Naive thymus-derived CD4-positive, alpha-beta T cell (primary cell): ENCODE data around the gene TSHZ2. TPM values are rescaled to one million over a fixed set of nuclear protein-coding genes. Genes with fewer than 3 reads are reported as not detected.
A peak's percentile ranks its signal among the peaks of the same experiment; 100 is the strongest.

Experiments used
- ATAC-seq: fragments of 150-1000 bp; cut with Tn5 transposase; 2 replicates; pipeline ENCODE4 v1.10.0; 2021; ENCODE audit warnings: mild to moderate bottlenecking, moderate library complexity
- CTCF ChIA-PET: fragments of 350-600 bp; sonication (Branson Sonifier 250); formaldehyde crosslinking; loops from one replicate; lab custom pipeline; 2021; ENCODE audit warnings: antibody characterized with exemption; lab: Charles Lee
- POLR2A ChIA-PET: fragments of 350-600 bp; sonication (Branson Sonifier 250); formaldehyde crosslinking; loops from one replicate; lab custom pipeline; 2021; ENCODE audit warnings: antibody characterized with exemption, inconsistent platforms; lab: Charles Lee
- DNase-seq, 9 donors: peaks; one replicate each; pipeline versions ENCODE4 v3.0.0 to v3.0.0-alpha.2; 2020 to 2022; ENCODE audit warnings: mixed read lengths in 1 of 9
- H3K27ac ChIP-seq: one replicate; pipeline ENCODE4 v1.7.0; 2013; ENCODE audit warnings: mild to moderate bottlenecking, low read depth, low read length, moderate library complexity
- H3K27me3 ChIP-seq, 2 donors: one replicate each; pipeline ENCODE4 v1.7.0; 2013; ENCODE audit warnings: low read length in 2 of 2, mild to moderate bottlenecking in 2 of 2, moderate library complexity in 2 of 2; ENCODE audit not compliant: control insufficient read depth in 2 of 2, insufficient read depth in 2 of 2
- H3K36me3 ChIP-seq, 3 experiments: 1 replicate in 2 of 3; 2 replicates in 1 of 3; pipeline ENCODE4 v1.7.0; 2013; ENCODE audit warnings: low read length in 3 of 3, mild to moderate bottlenecking in 3 of 3, moderate library complexity in 1 of 3; ENCODE audit not compliant: insufficient read depth in 3 of 3, control insufficient read depth in 2 of 3
- H3K4me1 ChIP-seq, 2 donors: one replicate each; pipeline ENCODE4 v1.7.0; 2013; ENCODE audit warnings: low read length in 2 of 2, mild to moderate bottlenecking in 2 of 2, moderate library complexity in 1 of 2; ENCODE audit not compliant: control insufficient read depth in 2 of 2, insufficient read depth in 2 of 2
- H3K4me3 ChIP-seq: 2 replicates; pipeline ENCODE4 v1.7.0; 2013; ENCODE audit warnings: mild to moderate bottlenecking, low read length
- H3K9me3 ChIP-seq, 3 experiments: 1 replicate in 2 of 3; 2 replicates in 1 of 3; pipeline ENCODE4 v1.7.0; 2013; ENCODE audit warnings: low read length in 3 of 3; ENCODE audit not compliant: control insufficient read depth in 2 of 3
- H3K27ac Mint-ChIP-seq, 9 donors: one replicate each; pipeline ENCODE4 v1.8.0; 2020 to 2022; ENCODE audit warnings: mixed read lengths in 9 of 9, mild to moderate bottlenecking in 8 of 9, moderate library complexity in 5 of 9, inconsistent platforms in 2 of 9
- H3K27me3 Mint-ChIP-seq, 5 donors: one replicate each; pipeline ENCODE4 v1.8.0; 2021 to 2022; ENCODE audit warnings: mixed read lengths in 5 of 5, mild to moderate bottlenecking in 1 of 5
- H3K36me3 Mint-ChIP-seq, 5 donors: one replicate each; pipeline ENCODE4 v1.8.0; 2020 to 2022; ENCODE audit warnings: mixed read lengths in 5 of 5, mild to moderate bottlenecking in 3 of 5, inconsistent platforms in 1 of 5
- H3K4me1 Mint-ChIP-seq, 7 donors: one replicate each; pipeline ENCODE4 v1.8.0; 2020 to 2022; ENCODE audit warnings: mixed read lengths in 7 of 7, mild to moderate bottlenecking in 3 of 7, inconsistent platforms in 1 of 7
- H3K4me3 Mint-ChIP-seq, 10 donors: one replicate each; pipeline ENCODE4 v1.8.0; 2020 to 2022; ENCODE audit warnings: mild to moderate bottlenecking in 10 of 10, mixed read lengths in 10 of 10, moderate library complexity in 6 of 10, inconsistent platforms in 2 of 10
- H3K9me3 Mint-ChIP-seq, 11 donors: one replicate each; pipeline ENCODE4 v1.8.0; 2020 to 2022; ENCODE audit warnings: mixed read lengths in 11 of 11, mild to moderate bottlenecking in 4 of 11, inconsistent platforms in 1 of 11, moderate library complexity in 1 of 11
- intact Hi-C, 2 donors: fragments of 100-400 bp; cut with micrococcal nuclease; formaldehyde crosslinking; loops; one replicate each; pipeline ENCODE4 v1.15.1; 2023
- polyA plus RNA-seq, 2 donors: library from polyadenylated mRNA; unstranded; fragments of 300-500 nt; fragmentation: Illumina TruSeq; gene quantifications; one replicate each; pipeline ENCODE4 v1.2.3, GENCODE V29; 2021
- total RNA-seq, 6 experiments: library from RNA in 5 of 6; stranded (reverse) in 5 of 6; gene quantifications; 1 replicate in 5 of 6; 2 replicates in 1 of 6; pipeline ENCODE4 v1.2.3 and lab custom pipeline; 2021 to 2026

The TSHZ2 gene
- total and polyA plus RNA-seq, 7 experiments from 2014 or later, result 6.0 to 84.5 (median 42.5) TPM

- DNase-seq (no peak), ATAC-seq (no peak)
- H3K9me3 ChIP-seq, result no peaks in the 10 kb centered on the region
- H3K27me3 Mint-ChIP-seq, result no peaks in the 10 kb centered on the region
- H3K4me3 ChIP-seq, result no peak overlapping the region
- CTCF ChIA-PET, result no interaction called here
- no peak overlapping the region for H3K27ac ChIP-seq
- intact Hi-C loops, result loop anchor here in 1 of 2 donors (5.0 kb wide), 2 partner anchors 35 to 40 kb away; no protein-coding TSS in a partner anchor
- H3K4me1 ChIP-seq, result peaks cover 0 to 12% of the 10 kb centered on the region in 2 donors
- POLR2A ChIA-PET, result interaction anchor here (1.0 to 1.2 kb wide), 2 partner anchors 16 to 63 kb away, joined by 3 read pairs; no protein-coding TSS in a partner anchor
- H3K4me3 Mint-ChIP-seq, result no peak overlapping the region
- no peak overlapping the region for H3K27ac Mint-ChIP-seq
- no peaks in the 10 kb centered on the region for H3K27me3 ChIP-seq
- H3K36me3 Mint-ChIP-seq, result peaks cover 4 to 17% (median 10%) of the 10 kb centered on the region in 5 donors
- H3K36me3 ChIP-seq, result no peaks in the 10 kb centered on the region
- no peaks in the 10 kb centered on the region for H3K9me3 Mint-ChIP-seq
- H3K4me1 Mint-ChIP-seq, result peaks cover 20 to 57% (median 35%) of the 10 kb centered on the region in 7 donors
Observed at GRCh38 chr20:53037621-53038020, 65.5 kb downstream of the TSHZ2 start.

- no peak for ATAC-seq
- Mint-ChIP-seq H3K27ac (peak overlapping the region in 2 of 9 donors; percentile 7 to 69), H3K36me3 (peaks cover 4 to 15% (median 10%) of the 10 kb centered on the region in 5 donors), H3K4me1 (peaks cover 20 to 60% (median 35%) of the 10 kb centered on the region in 7 donors), H3K27me3 (no peaks in the 10 kb centered on the region), H3K9me3 (no peaks in the 10 kb centered on the region), H3K4me3 (no peak overlapping the region)
- H3K36me3 ChIP-seq, result no peaks in the 10 kb centered on the region
- no peak overlapping the region for H3K4me3 ChIP-seq
- no peak for DNase-seq
- intact Hi-C loops, result loop anchor here in 1 of 2 donors (5.0 kb wide), 2 partner anchors 36 to 39 kb away; no protein-coding TSS in a partner anchor
- H3K9me3 ChIP-seq, result no peaks in the 10 kb centered on the region
- H3K4me1 ChIP-seq, result peaks cover 0 to 12% of the 10 kb centered on the region in 2 donors
- ChIA-PET CTCF (interaction anchor here (0.6 kb wide), 1 partner anchor 86 kb away, joined by 3 read pairs; no protein-coding TSS in a partner anchor), POLR2A (interaction anchor here (1.0 to 1.2 kb wide), 2 partner anchors 17 to 64 kb away, joined by 3 read pairs; no protein-coding TSS in a partner anchor)
- no peaks in the 10 kb centered on the region for H3K27me3 ChIP-seq
- H3K27ac ChIP-seq, result no peak overlapping the region
Observed at GRCh38 chr20:53038299-53038698, 66.1 kb downstream of the TSHZ2 start.

GRCh38 chr20:53040693-53041589 is 68.8 kb downstream of the TSHZ2 start:
- intact Hi-C loops, result no loop called here
- H3K4me1 Mint-ChIP-seq, result peaks cover 5 to 47% (median 19%) of the 10 kb centered on the region in 7 donors
- Histone ChIP-seq H3K4me1 (no peaks in the 10 kb centered on the region), H3K9me3 (no peaks in the 10 kb centered on the region), H3K4me3 (no peak overlapping the region), H3K27ac (no peak overlapping the region), H3K36me3 (no peaks in the 10 kb centered on the region), H3K27me3 (no peaks in the 10 kb centered on the region)
- no peaks in the 10 kb centered on the region for H3K27me3 Mint-ChIP-seq
- DNase-seq (no peak), ATAC-seq (no peak)
- ChIA-PET CTCF (interaction anchor here (0.5 kb wide), 1 partner anchor 541 kb away, joined by 3 read pairs; no protein-coding TSS in a partner anchor), POLR2A (interaction anchor here (0.5 kb wide), 1 partner anchor 126 kb away, joined by 3 read pairs; no protein-coding TSS in a partner anchor)
- H3K9me3 Mint-ChIP-seq, result peaks cover 0 to 1% (median 0%) of the 10 kb centered on the region in 11 donors
- H3K4me3 Mint-ChIP-seq, result no peak overlapping the region
- H3K36me3 Mint-ChIP-seq, result peaks cover 4 to 23% (median 14%) of the 10 kb centered on the region in 5 donors
- peak overlapping the region in 1 of 9 donors; percentile 70 for H3K27ac Mint-ChIP-seq

- ChIA-PET CTCF (interaction anchor here (0.6 kb wide), 1 partner anchor 167 kb away, joined by 3 read pairs; no protein-coding TSS in a partner anchor), POLR2A (no interaction called here)
- Histone ChIP-seq H3K36me3 (no peaks in the 10 kb centered on the region), H3K4me3 (no peak overlapping the region), H3K27me3 (no peaks in the 10 kb centered on the region), H3K9me3 (no peaks in the 10 kb centered on the region), H3K27ac (no peak overlapping the region), H3K4me1 (no peaks in the 10 kb centered on the region)
- DNase-seq (no peak), ATAC-seq (no peak)
- Mint-ChIP-seq H3K27ac (no peak overlapping the region), H3K4me1 (peaks cover 5 to 50% (median 19%) of the 10 kb centered on the region in 7 donors), H3K27me3 (no peaks in the 10 kb centered on the region), H3K4me3 (no peak overlapping the region), H3K9me3 (peaks cover 0 to 10% (median 0%) of the 10 kb centered on the region in 11 donors), H3K36me3 (peaks cover 8 to 28% (median 23%) of the 10 kb centered on the region in 5 donors)
- intact Hi-C loops, result no loop called here
Observed at GRCh38 chr20:53042521-53042920, 70.4 kb downstream of the TSHZ2 start.

- Histone ChIP-seq H3K36me3 (no peaks in the 10 kb centered on the region), H3K4me3 (no peak overlapping the region), H3K27me3 (no peaks in the 10 kb centered on the region), H3K9me3 (no peaks in the 10 kb centered on the region), H3K27ac (no peak overlapping the region), H3K4me1 (no peaks in the 10 kb centered on the region)
- Mint-ChIP-seq H3K27me3 (peaks cover 0 to 2% (median 0%) of the 10 kb centered on the region in 5 donors), H3K4me3 (no peak overlapping the region), H3K4me1 (peaks cover 5 to 50% (median 16%) of the 10 kb centered on the region in 7 donors), H3K27ac (no peak overlapping the region), H3K9me3 (peaks cover 0 to 14% (median 0%) of the 10 kb centered on the region in 11 donors), H3K36me3 (peaks cover 6 to 34% (median 28%) of the 10 kb centered on the region in 5 donors)
- ChIA-PET POLR2A (interaction anchor here (0.6 kb wide), 1 partner anchor 492 kb away, joined by 3 read pairs; no protein-coding TSS in a partner anchor), CTCF (interaction anchor here (0.6 to 1.4 kb wide), 4 partner anchors 381 to 1133 kb away, joined by 3 to 6 read pairs (median 4); no protein-coding TSS in a partner anchor)
- DNase-seq (no peak), ATAC-seq (no peak)
- intact Hi-C loops, result no loop called here
Observed at GRCh38 chr20:53044296-53044695, 72.1 kb downstream of the TSHZ2 start.

GRCh38 chr20:53045941-53046340 is 73.8 kb downstream of the TSHZ2 start:
- DNase-seq (no peak), ATAC-seq (no peak)
- peak overlapping the region in 1 of 9 donors; percentile 37 for H3K27ac Mint-ChIP-seq
- no peaks in the 10 kb centered on the region for H3K4me1 ChIP-seq
- intact Hi-C loops, result no loop called here
- no peaks in the 10 kb centered on the region for H3K36me3 ChIP-seq
- peaks cover 6 to 28% (median 23%) of the 10 kb centered on the region in 5 donors for H3K36me3 Mint-ChIP-seq
- H3K9me3 ChIP-seq, result no peaks in the 10 kb centered on the region
- peaks cover 0 to 38% (median 9%) of the 10 kb centered on the region in 7 donors for H3K4me1 Mint-ChIP-seq
- H3K9me3 Mint-ChIP-seq, result peaks cover 0 to 14% (median 0%) of the 10 kb centered on the region in 11 donors
- POLR2A ChIA-PET, result no interaction called here
- H3K27ac ChIP-seq, result no peak overlapping the region
- peaks cover 0 to 2% (median 0%) of the 10 kb centered on the region in 5 donors for H3K27me3 Mint-ChIP-seq
- H3K27me3 ChIP-seq, result no peaks in the 10 kb centered on the region
- H3K4me3 Mint-ChIP-seq, result no peak overlapping the region
- H3K4me3 ChIP-seq, result no peak overlapping the region
- CTCF ChIA-PET, result interaction anchor here (1.4 kb wide), 1 partner anchor 502 kb away, joined by 6 read pairs; no protein-coding TSS in a partner anchor
